Measurements from ENCODE around the gene ATRN.
"Not testable (repeated sequence)": the region's sequence is repeated elsewhere in the genome, so short reads cannot be mapped to it uniquely, and the experiment has no call there.

The ATRN gene

DNA sequence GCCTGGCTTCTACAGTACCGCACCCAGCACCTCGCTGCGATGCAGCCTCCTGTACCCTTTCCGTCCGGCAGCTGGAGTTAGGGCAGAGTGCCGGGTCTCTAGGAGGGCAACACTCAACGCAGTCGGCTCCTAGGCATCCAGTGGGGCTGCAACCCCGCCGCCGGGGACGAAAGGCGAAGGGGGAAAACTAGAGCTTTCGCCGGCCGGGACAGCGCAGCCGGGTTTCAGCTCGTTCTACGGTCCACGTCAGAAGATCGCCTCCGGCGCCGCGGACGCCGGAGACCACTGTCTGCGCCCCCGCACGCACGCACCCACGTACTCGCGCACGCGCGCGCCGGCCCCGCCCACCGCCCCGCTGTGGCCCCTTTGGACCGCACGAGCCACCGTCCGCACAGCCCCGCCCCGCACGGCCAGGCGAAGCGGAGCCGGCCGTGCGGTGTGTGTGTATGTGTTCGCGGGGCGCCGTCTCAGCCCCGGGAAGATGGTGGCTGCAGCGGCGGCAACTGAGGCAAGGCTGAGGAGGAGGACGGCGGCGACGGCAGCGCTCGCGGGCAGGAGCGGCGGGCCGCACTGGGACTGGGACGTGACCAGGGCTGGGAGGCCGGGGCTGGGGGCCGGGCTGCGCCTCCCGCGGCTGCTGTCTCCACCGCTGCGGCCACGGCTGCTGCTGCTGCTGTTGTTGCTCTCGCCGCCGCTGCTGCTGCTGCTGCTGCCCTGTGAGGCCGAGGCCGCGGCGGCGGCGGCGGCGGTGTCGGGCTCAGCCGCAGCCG lies at the start of gene ATRN:
Gene ATRN, plus strand, starts transcription at position 392 of the 770 bp plus-strand sequence. Its CDS starts 90 bp downstream, at position 482.
- DNase-seq, result peak; percentile 20 to 90 (median 76)

DNA sequence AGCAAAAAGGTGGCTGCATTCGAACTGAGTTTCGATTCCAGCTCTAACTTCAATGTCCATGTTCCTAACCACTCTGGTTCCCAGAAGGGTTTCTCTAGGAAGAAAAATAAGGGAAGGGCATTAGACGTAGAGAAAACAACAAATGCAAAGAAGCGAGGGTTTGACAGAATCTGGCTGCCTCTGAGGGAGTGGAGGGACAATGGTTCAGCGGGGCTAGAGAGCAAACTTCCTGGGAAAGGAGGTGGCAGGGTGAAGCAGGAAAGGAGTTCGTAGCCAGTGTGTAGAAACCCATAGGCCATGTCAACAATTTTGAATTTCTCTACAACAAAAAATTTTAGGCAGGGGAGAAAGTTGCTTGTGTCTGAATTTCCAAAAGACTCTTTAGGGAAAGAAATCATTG lies 48.8 kb upstream of the ATRN start:
- no peak for DNase-seq

DNA sequence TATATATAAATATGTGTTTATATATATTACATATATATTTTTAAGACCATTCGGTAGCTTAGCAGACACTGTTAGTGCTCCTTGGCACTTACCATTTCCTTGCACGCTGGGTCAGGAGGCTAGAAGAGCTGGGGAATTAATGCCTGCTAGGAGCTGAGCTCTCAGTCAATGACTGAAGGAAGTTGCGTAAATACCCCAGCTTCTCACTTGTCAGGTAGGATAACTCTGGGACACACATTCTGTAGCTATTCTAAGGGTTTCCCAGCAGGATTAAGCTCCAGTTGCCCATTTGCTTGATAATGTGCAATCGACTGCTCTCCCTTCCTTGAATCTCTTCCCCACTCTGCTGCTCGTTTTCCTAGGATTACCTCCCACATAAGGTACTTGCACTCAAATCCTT lies 47.7 kb upstream of the ATRN start:
- no peak for DNase-seq

DNA sequence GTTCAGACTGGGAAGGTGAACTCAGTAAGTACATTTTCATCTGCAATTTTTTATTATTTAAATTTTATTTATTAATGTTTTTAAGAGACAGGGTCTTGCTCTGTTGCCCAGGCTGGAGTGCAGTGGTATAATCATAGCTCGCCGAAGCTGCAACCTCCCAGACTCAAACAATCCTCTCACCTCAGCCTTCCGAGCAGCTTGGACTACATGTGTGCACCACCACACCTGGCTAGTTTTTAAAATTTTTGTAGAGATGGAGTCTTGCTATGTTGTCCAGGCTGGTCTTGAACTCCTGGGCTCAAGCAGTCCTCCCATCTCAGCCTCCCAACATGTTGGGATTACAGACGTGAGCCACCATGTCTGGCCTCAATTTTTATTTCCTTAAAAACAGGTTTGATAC lies 44.1 kb upstream of the ATRN start:
- DNase-seq, result not testable (repeated sequence)

DNA sequence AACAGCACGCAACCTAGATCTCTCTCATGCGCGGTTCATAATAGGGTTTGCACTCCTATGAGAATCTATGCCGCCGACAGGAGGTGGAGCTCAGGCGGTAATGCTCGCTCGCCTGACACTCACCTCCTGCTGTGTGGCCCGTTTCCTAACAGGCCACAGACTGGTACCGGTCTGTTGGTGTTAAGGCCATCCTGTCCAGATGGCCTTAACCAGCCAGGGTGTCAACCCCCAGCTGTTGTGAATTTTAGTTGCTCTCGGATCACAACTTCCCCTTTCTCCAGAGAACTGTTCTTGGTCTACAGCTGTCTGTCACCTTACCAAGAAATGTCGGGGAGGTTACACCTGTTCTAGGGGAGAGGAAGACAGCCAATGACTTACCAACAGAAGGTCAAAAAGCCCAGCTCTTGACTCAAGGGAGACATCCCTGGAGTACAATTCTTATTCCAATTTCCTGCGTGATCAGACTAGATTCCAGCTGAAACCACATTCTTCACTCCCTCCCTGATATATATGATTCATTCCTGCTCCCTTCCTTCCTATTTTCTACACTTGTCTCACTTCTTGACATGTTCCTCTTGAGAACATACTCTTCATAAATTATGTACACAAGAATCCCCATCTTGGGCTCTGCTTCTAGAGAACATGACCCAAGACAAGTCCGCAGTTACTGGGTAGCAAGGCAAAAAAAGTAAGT lies 40.3 kb upstream of the ATRN start:
- no peak for DNase-seq

DNA sequence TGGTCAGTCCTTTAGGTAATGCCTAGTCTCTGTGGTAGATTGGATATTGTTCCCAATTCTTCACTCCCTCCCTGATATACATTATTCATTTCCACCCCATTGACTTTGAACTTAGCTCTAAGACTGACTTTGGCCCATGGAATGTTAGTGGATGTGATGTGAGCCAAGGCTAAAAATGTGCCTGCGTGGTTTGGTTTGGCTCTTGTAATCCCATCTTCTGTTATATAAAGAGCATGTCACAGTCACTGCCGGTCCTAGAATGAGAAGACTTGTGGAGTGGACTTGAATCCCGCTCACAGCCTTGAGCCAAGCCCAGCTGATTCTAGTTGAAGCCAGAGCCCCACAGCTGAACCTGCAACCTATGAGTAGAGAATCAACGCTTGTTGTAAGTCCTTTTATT lies 39.7 kb upstream of the ATRN start:
- no peak for DNase-seq

DNA sequence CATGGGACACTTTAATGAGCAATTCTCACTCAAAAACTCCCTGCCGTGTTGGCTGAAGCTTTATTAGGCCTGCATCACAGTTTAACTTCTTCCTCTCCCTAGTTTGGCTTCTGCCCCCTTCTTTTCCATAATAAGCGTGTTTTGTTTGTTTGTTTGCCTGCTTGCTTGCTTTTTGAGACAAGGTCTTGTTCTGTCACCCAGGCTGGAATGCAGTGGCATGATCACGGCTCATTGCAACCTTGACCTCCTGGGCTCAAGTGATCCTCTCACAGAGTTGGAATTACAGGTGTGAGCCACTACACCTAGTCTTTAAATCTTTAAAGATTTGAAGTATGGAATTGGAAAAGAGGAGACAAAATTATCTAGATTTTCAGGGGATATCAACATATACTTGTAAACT lies 38.0 kb upstream of the ATRN start:
- no peak for DNase-seq

DNA sequence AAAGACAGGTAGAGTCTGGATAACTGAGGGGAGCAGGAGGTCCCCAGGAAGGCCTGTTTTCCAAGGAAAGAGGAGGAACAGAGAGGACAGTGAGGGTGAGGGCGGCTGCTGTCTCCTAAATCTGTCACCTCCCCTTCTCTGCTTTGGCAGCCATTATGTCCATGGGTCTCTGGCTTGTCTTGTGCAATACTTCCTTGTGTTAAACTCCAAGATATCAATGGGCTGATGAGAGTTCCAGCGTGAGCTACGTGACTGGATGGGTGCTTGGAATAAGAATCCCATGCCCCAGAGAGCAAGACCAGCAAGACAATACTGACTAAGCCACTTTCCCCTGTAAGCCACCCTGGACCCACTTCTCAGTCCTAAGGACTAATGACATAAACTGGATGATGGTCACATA lies 37.1 kb upstream of the ATRN start:
- no peak for DNase-seq

DNA sequence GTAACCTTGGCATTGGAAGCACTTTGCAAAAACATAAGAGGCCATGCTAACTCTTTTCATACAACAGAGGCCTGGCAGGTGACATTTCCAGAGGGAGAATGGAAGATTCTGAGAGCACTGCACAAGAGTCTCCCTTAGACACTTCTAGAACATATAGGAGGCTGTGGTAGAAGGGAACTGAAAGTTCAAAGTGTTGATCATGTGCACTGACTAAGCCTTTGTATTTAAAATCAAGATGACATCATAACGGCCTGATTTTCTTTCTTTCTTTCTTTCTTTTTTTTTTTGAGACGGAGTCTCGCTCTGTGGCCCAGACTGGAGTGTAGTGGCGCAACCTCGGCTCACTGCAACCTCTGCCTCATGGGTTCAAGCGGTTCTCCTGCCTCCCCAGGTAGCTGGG lies 36.6 kb upstream of the ATRN start:
- DNase-seq, result no peak

DNA sequence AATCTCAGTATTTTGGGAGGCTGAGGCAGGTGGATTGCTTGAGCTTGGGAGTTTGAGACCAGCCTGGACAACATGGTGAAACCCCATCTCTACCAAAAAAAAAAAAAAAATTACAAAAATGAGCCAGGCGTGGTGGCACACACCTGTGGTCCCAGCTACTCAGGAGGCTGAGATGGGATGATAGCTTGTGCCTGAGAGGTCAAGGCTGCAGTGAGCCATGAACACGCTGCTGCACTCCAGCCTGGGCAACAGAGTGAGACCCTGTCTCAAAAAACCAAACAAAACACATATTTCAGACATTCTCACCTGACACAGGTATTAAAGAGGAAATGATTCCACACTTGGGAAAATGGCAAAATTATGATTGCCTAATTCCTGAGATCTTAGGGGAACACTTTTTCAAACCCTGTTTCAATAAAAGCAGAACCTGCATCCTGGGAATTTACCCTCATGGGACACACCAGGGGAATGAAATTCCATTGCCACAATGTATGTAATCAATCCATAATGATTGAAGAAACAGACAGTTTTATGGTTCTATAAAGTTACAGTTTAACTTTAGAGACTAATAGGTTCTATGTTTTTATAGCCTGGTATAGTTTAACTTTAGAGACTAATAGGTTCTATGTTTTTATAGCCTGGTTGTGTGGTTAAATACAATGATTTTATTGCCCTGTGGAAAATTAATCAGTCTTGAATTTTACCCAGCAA lies 33.8 kb upstream of the ATRN start:
- DNase-seq, result no peak

DNA sequence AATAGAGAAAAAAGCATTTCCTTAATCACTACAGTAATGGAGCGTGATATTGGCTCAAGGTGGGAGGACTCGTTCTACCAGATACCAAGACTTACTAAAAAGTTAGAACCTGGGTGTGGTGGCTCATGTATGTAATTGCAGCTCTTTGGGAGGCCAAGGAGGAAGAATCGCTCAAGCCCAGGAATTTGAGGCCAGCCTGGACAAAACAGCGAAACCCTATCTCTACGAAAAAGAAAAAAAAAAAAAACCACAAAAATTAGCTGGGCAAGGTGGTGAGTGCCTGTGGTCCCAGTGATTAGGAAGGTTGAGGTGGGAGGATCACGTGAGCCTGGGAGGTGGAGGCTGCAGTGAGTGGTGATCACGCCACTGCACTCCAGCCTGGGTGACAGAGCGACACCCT lies 24.0 kb upstream of the ATRN start:
- DNase-seq, result no peak

DNA sequence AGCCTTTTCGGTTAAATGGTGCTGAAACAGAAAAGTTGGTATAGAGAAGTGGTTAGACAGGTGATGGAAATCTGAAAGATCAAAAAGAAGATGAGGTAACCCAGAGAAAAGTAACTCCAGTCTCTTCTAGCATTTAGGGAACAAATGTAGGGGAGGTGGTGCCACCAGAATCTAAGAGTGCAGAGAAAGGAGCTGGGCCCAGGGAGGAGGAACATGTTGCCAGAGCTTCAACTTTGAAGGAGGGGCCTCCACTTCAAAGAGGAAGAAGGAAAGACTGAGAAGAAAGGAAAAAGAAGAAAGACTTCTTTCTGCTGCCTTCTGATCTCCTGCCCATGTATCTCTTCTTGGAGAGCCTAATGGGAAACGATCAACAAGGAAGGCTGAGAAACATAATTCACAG lies 23.5 kb upstream of the ATRN start:
- no peak for DNase-seq

DNA sequence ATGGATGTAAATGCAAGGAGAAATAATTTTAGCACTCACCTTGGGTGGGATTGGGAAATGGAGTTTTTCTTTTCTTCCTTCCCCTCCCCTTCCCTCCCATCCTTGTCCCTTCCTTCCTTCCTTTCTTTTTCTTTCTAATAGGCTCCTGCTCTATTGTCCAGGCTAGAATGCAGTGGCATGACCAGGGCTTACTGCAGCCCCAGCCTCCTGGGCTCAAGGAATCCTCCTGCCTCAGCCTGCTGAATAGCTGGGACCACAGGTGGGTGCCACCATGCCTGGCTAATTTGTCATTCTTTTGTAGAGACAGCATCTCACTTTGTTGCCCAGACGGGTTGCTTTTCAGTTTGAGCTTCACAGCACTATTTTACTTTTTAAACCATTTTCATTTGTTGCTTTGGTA lies 21.5 kb upstream of the ATRN start:
- no peak for DNase-seq

DNA sequence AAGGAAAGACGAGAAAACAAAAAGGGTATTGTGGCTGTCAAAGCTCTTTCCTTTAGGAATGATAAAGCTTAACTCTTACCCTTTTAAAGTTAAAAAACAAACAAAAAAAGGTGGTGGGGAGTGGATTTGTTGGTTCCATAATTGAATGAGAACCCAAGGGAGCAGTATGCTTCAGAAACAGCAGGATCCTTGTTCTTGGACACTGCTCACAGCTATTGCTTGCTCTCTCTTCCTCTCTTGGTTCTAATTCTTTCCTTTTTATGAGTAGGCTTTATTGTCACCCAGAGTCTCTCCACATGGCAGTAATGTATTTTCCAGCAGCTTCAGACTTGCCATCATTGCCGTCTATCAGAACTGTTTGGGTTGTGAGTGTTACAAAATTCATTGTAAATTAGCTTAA lies 18.7 kb upstream of the ATRN start:
- DNase-seq, result no peak

DNA sequence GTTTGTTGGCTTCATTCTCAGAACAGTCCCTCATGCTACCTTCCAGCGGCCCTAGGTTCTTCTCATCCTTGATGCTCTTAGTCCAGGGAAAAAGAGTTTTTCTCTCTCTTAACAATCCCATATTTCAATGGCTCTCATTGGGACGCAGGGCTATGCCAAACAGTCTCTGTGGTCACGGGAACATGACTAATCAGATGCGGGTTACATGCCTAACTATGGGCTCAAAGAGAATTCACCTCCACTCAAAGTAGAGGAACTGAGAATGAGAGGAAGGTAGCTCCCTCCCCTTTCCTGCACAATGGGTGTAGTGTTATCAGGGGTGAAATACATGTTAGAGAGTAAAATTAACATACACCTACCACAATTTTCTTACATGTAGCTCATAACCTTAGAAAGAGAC lies 18.1 kb upstream of the ATRN start:
- no peak for DNase-seq

DNA sequence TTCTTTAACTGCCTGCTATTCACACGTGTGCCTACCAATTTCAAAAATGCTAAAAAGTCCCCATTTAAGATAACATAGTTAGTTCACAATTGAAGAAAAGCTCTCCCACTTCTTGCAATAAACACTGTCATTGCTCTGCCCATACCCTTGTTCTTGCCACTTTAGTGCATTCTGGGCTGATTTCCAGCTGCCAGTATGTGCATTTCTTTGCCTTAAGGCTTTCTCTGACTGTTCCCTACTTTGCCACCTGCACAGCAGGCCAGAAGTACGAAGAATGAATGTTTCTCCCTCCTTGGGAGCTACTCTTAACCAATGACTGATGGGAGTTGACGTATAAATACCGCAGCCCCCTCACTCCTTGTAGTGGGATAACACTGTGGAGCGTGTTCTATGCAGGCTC lies 16.0 kb upstream of the ATRN start:
- DNase-seq, result peak in 5 of 56 donors; percentile 2 to 66 (median 20)

DNA sequence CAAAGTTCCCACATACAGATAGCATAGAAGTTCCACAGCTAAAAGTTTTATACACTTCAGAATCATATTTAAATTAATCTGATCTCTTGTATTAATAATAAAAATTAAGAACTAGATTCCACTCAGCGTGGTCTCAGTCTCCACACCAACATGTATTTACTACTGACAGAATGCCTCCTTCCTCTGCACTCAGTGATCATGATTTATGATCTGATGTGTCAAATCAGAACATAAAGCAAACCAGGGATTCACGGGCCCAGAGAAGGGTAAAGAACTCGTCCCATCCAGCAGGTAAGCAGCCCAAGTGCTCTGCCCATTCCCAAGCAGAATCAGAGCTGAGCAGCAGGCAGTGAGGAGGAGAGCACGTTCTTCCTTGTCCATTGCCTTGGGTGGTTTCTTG lies 14.2 kb upstream of the ATRN start:
- no peak for DNase-seq

DNA sequence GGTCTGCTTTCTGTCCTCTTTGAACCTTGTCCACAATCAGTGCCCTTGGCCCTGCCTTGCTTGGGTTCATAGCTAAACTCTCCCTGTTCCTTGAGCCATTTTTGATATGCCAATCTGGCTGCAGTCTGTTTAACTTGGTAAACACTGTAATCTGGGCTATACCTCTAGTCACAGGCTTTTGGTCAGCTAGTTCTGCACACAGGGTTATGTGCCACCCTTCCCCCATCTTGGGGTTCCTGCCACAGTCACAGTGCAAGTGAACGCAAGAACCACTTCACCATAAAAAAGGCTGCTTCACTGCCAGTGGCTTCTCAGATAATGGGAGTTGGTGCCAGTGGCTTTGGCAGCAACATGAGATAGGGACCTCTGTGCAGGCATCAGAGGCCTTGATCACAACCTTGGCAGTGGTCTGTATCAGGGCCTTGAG lies 10.9 kb upstream of the ATRN start:
- DNase-seq, result no peak

DNA sequence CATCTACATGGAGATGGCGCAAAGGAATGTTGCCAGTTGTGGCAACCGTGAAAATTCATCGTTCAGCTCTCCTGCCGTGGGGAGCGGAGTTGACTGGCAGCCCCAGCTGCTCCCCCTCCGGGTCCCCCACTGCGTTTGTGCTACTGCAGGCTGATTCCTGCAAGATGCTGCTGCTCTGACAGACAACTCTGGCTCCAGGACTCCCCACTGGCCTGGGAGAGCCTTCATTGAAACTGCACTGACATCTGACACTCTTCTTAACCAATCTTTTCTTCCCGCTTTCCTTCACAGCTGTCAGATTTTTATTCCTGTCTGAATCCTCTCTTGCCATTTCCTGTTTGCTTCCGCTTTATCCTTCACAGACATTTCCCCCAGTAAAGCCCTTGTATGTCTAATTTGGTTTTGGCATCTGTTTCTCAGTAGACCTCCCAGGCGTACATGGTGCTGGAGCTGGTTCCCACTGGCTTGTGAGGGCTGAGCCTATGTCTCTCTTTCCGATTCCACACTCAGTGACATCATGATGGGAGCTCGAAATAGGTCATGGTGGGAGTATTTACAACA lies 9.5 kb upstream of the ATRN start:
- DNase-seq, result peak in 5 of 56 donors; percentile 2 to 48 (median 15)

DNA sequence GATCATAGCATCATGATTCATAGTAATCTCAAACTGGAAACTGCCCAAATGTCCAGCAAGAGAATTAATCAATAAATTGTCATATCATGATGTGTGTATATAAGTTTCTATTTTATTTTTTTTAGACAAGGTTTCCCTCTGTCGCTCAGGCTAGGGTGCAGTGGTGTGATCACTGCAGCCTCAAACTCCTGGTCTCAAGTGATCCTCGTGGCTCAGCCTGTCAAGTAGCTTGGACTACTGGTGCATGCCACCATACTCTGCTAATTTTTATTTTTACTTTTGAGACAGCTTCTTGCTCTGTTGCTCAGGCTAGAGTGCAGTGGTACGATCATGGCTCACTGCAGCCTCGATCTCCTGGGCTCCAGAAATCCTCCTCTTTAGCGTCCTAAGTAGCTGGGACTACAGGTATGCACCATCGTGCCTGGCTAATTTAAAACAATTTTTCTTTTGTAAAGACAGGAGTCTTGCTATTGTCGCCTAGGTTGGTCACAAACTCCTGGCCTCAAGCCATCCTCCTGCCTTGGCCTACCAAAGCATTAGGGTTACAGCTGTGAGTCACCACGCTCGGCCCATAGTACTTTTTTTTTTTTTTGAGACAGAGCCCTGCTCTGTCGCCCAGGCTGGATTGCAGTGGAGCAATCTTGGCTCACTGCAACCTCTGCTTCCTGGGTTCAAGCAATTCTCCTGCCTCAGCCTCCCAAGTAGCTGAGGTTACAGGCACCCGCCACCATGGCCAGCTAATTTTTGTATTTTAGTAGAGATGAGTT lies 8.7 kb upstream of the ATRN start:
- DNase-seq, result no peak

DNA sequence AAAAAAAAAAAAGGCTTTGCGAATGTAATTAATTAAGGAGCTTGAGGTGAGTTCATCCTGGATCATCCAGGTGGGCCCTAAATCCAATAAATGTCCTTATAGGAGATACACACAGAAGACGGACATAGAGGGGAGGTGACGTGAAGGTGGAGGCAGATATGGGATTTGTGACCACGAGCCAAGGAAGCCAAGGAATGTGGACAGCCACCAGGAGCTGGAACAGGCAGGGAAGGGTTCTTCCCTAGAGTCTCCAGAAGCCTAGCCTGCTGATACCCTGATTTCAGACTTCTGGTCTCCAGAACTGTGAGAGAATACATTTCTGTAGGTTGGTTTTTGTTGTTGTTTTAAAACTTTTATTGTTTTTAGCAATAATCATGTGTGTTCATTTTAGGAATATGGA lies 6.7 kb upstream of the ATRN start:
- no peak for DNase-seq

All from amygdala (tissue), 56 donors.